Tibial artery (tissue), 4 donors: ENCODE results near the gene CLEC11A.

ENCODE experiments used
- DNase-seq, 2 donors: peaks; one replicate each; pipeline ENCODE4 v3.0.0-alpha.2; 2019
- H3K27ac ChIP-seq, 2 donors: fragments of 200-600 bp; sonication (generic) in 1 of 2; 1 replicate in 1 of 2; 2 replicates in 1 of 2; pipeline ENCODE4 v1.5.1; 2018 to 2019; ENCODE audit warnings: mild to moderate bottlenecking in 1 of 2
- H3K27me3 ChIP-seq, 2 donors: fragments of 200-600 bp; sonication (generic) in 1 of 2; one replicate each; pipeline versions ENCODE4 v1.5.1 to v1.6.0; 2016 to 2019
- H3K36me3 ChIP-seq, 3 donors: fragments of 200-600 bp; sonication (generic) in 2 of 3; one replicate each; pipeline ENCODE4 v1.5.1; 2016 to 2019; ENCODE audit warnings: mild to moderate bottlenecking in 2 of 3
- H3K4me1 ChIP-seq, 4 donors: fragments of 200-600 bp; sonication (generic) in 2 of 4; 1 replicate in 3 of 4; 2 replicates in 1 of 4; pipeline ENCODE4 v1.5.1; 2016 to 2019
- H3K4me3 ChIP-seq, 2 donors: fragments of 200-600 bp; sonication (generic) in 1 of 2; 1 replicate in 1 of 2; 2 replicates in 1 of 2; pipeline ENCODE4 v1.5.1; 2018 to 2019; ENCODE audit warnings: mild to moderate bottlenecking in 2 of 2
- H3K9me3 ChIP-seq, 3 donors: fragments of 200-600 bp; sonication (generic) in 1 of 3; one replicate each; pipeline ENCODE4 v1.5.1; 2016 to 2019
- CTCF ChIP-seq, 2 experiments: fragments of 200-600 bp in 1 of 2; fragments of 450-650 bp in 1 of 2; IDR thresholded peaks; one replicate each; pipeline ENCODE4 v1.5.1; 2017 to 2019; ENCODE audit warnings: antibody characterized with exemption in 2 of 2, mild to moderate bottlenecking in 1 of 2, moderate library complexity in 1 of 2
- intact Hi-C: fragments of 100-400 bp; cut with DNase I; formaldehyde crosslinking; loops from one replicate; pipeline ENCODE4 v1.15.0; 2023; ENCODE audit warnings: low total_unique reads

The CLEC11A gene

GRCh38 chr19:50686310-50687032 is 36.7 kb upstream of the CLEC11A start:
- Histone ChIP-seq H3K9me3 (no peaks in the 10 kb centered on the region), H3K36me3 (no peaks in the 10 kb centered on the region), H3K4me1 (no peaks in the 10 kb centered on the region), H3K4me3 (no peak overlapping the region), H3K27me3 (peaks cover 0 to 72% of the 10 kb centered on the region in 2 donors), H3K27ac (no peak overlapping the region)
- TF ChIP-seq CTCF (IDR thresholded peaks at IDR 0.05), result no peak
- no peak for DNase-seq
- intact Hi-C loops, result no loop called here

GRCh38 chr19:50688766-50689165 is 34.4 kb upstream of the CLEC11A start:
- Histone ChIP-seq H3K9me3 (no peaks in the 10 kb centered on the region), H3K4me3 (no peak overlapping the region), H3K27ac (no peak overlapping the region), H3K36me3 (no peaks in the 10 kb centered on the region), H3K27me3 (peaks cover 0 to 71% of the 10 kb centered on the region in 2 donors), H3K4me1 (no peaks in the 10 kb centered on the region)
- no peak for DNase-seq
- intact Hi-C loops, result no loop called here
- TF ChIP-seq CTCF (IDR thresholded peaks at IDR 0.05), result no peak

- H3K27me3 ChIP-seq, result peaks cover 0 to 73% of the 10 kb centered on the region in 2 donors
- no peaks in the 10 kb centered on the region for H3K36me3 ChIP-seq
- intact Hi-C loops, result no loop called here
Measured at GRCh38 chr19:50690439-50690838, 32.7 kb upstream of the CLEC11A start.

GRCh38 chr19:50693064-50693975 is 29.8 kb upstream of the CLEC11A start:
- H3K27me3 ChIP-seq, result peaks cover 0 to 68% of the 10 kb centered on the region in 2 donors
- H3K9me3 ChIP-seq, result no peaks in the 10 kb centered on the region
- H3K4me3 ChIP-seq, result no peak overlapping the region
- intact Hi-C loops, result no loop called here
- H3K4me1 ChIP-seq, result peaks cover 0 to 7% (median 0%) of the 10 kb centered on the region in 4 donors
- H3K27ac ChIP-seq, result no peak overlapping the region
- H3K36me3 ChIP-seq, result no peaks in the 10 kb centered on the region
- DNase-seq, result no peak
- TF ChIP-seq CTCF (IDR thresholded peaks at IDR 0.05), result no peak

More at GRCh38 chr19:50690439-50690838, 32.7 kb upstream of the CLEC11A start:
- Histone ChIP-seq H3K9me3 (no peaks in the 10 kb centered on the region), H3K27ac (no peak overlapping the region), H3K4me3 (no peak overlapping the region), H3K4me1 (peaks cover 0 to 6% (median 0%) of the 10 kb centered on the region in 4 donors)
- TF ChIP-seq CTCF (IDR thresholded peaks at IDR 0.05), result no peak
- no peak for DNase-seq

- Histone ChIP-seq H3K4me3 (no peak overlapping the region), H3K36me3 (no peaks in the 10 kb centered on the region), H3K27ac (no peak overlapping the region), H3K9me3 (no peaks in the 10 kb centered on the region), H3K27me3 (peaks cover 0 to 73% of the 10 kb centered on the region in 2 donors), H3K4me1 (peaks cover 0 to 7% (median 0%) of the 10 kb centered on the region in 4 donors)
- TF ChIP-seq CTCF (IDR thresholded peaks at IDR 0.05), result no peak
- intact Hi-C loops, result no loop called here
- no peak for DNase-seq
Measured at GRCh38 chr19:50694815-50695145, 28.4 kb upstream of the CLEC11A start.
